K562 (cell line): ENCODE data around the gene CPA2. TPM values are rescaled to one million over a fixed set of nuclear protein-coding genes. Genes with fewer than 3 reads are reported as not detected.

Experiments used
- ELF2 ChIP-seq: fragments of 250-450 bp; sonication (Bioruptor Pico); IDR thresholded peaks from 2 replicates; pipeline ENCODE4 v1.5.0; 2021; ENCODE audit warnings: mild to moderate bottlenecking
- polyA plus RNA-seq, 8 experiments: library from polyadenylated mRNA; depleted of rRNA in 4 of 8; stranded (reverse) in 5 of 8; unstranded in 3 of 8; fragments of >200 nt; fragmentation: Nextera tagmentation in 2 of 8; fragmentation: Illumina TruSeq in 1 of 8; extraction: Ambion mirVana in 2 of 8; extraction: Trizol in 1 of 8; gene quantifications; 2 replicates each; pipeline versions ENCODE4 v1.2.1 to v1.2.3, GENCODE V29; 2011 to 2014; ENCODE audit warnings: inconsistent platforms in 1 of 8, missing spikeins in 1 of 8
- total RNA-seq, 7 experiments: library from RNA; depleted of rRNA in 6 of 7; stranded (reverse); fragments of >200 nt in 6 of 7; fragmentation: Illumina TruSeq in 2 of 7; extraction: Trizol in 2 of 7; gene quantifications; 2 replicates each; pipeline versions ENCODE4 v1.2.1 to v1.2.3, GENCODE V29; 2011 to 2021; ENCODE audit warnings: low replicate concordance in 1 of 7
- TF ChIP-seq, protein P1 (sequence below), 2 experiments: fragments of 450-650 bp; IDR thresholded peaks; 2 replicates each; pipeline ENCODE4 v1.6.1; 2016; ENCODE audit warnings: mild to moderate bottlenecking in 2 of 2, borderline replicate concordance in 1 of 2, low read depth in 1 of 2, moderate library complexity in 1 of 2

CPA2 gene
- total and polyA plus RNA-seq, 9 of the 15 experiments (the other 6 are each of a cell fraction or from before 2014, with no cell fraction given): 0.04 to 0.84 (median 0.09) TPM; not detected in 4

GRCh38 chr7:130231792-130232191 lies 34.9 kb upstream of the CPA2 start (continued):
- TF ChIP-seq, protein P1, sequence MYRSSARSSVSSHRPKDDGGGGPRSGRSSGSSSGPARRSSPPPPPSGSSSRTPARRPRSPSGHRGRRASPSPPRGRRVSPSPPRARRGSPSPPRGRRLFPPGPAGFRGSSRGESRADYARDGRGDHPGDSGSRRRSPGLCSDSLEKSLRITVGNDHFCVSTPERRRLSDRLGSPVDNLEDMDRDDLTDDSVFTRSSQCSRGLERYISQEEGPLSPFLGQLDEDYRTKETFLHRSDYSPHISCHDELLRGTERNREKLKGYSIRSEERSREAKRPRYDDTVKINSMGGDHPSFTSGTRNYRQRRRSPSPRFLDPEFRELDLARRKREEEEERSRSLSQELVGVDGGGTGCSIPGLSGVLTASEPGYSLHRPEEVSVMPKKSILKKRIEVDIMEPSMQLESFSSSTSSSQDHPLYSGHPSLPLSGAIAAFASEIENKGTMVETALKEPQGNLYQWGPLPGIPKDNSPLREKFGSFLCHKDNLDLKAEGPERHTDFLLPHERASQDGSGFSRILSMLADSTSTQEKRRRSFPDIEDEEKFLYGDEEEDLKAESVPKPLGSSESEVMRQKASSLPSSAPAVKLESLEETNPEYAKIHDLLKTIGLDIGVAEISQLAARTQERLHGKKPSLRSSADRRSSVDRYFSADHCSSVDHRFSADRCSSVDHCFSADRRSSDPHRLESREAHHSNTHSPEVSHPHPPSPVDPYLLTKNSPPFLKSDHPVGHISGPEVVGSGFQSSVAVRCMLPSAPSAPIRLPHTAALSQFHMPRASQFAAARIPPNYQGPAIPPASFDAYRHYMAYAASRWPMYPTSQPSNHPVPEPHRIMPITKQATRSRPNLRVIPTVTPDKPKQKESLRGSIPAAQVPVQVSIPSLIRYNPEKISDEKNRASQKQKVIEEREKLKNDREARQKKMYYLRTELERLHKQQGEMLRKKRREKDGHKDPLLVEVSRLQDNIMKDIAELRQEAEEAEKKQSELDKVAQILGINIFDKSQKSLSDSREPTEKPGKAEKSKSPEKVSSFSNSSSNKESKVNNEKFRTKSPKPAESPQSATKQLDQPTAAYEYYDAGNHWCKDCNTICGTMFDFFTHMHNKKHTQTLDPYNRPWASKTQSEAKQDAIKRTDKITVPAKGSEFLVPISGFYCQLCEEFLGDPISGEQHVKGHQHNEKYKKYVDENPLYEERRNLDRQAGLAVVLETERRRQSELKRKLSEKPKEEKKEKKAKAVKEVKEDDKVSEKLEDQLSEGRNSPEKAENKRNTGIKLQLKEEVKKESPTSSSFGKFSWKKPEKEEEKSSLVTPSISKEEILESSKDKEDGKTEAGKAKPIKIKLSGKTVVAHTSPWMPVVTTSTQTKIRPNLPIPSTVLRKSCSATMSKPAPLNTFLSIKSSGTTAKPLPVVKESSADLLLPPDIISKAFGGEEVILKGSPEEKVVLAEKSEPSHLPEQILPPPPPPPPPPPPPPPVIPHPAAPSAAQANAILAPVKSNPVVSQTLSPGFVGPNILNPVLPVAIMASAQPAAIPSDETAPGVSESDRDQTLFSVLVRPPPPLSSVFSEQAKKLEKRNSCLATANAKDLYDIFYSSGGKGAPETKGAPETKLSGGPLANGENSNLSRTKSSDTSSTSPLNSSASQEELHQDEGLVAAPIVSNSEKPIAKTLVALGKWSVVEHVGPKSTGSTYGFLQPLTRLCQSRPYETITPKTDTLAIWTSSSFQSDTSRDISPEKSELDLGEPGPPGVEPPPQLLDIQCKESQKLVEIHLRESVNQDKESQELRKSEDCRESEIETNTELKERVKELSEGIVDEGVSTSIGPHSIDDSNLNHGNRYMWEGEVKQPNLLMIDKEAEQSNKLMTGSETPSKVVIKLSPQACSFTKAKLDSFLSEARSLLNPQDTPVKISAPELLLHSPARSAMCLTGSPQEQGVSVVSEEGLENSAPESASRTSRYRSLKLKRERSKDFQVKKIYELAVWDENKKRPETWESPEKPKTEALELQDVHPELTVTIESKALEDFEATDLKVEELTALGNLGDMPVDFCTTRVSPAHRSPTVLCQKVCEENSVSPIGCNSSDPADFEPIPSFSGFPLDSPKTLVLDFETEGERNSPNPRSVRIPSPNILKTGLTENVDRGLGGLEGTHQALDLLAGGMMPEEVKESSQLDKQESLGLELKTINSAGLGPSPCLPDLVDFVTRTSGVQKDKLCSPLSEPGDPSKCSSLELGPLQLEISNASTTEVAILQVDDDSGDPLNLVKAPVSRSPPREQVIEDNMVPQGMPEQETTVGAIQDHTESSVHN (IDR thresholded peaks at IDR 0.05; ENCODE audit: borderline replicate concordance in 1 of 2, low read depth in 1 of 2): no peak
- no peak for TF ChIP-seq ELF2
